Measurements from ENCODE around the gene GUCY2F.

Gene GUCY2F

GRCh38 chrX:109398833-109399232, 83.1 kb downstream of the GUCY2F start:
- DNase-seq (ENCODE audit: low read depth in 2 of 2) = peak in 1 of 2 donors; percentile 2
- H3K4me3 ChIP-seq (replicated peaks in 1 of 2; ENCODE audit: low read depth in 2 of 2, low read length in 2 of 2) = no peak overlapping the region
- TF ChIP-seq CTCF (IDR thresholded peaks at IDR 0.05; ENCODE audit: low read depth, low read length) = no peak

GRCh38 chrX:109398061-109398460, 83.8 kb downstream of the GUCY2F start:
- no peak for TF ChIP-seq CTCF (IDR thresholded peaks at IDR 0.05; ENCODE audit: low read depth, low read length)
- DNase-seq (ENCODE audit: low read depth in 2 of 2) = no peak

GRCh38 chrX:109393859-109394258, 88.0 kb downstream of the GUCY2F start:
- peak in 1 of 2 donors; percentile 9 for DNase-seq (ENCODE audit: low read depth in 2 of 2)
- H3K4me3 ChIP-seq (replicated peaks in 1 of 2; ENCODE audit: low read depth in 2 of 2, low read length in 2 of 2) = no peak overlapping the region
- TF ChIP-seq CTCF (IDR thresholded peaks at IDR 0.05; ENCODE audit: low read depth, low read length) = no peak

More at GRCh38 chrX:109398061-109398460, 83.8 kb downstream of the GUCY2F start:
- H3K4me3 ChIP-seq (replicated peaks in 1 of 2; ENCODE audit: low read depth in 2 of 2, low read length in 2 of 2) = no peak overlapping the region

- no peak for DNase-seq (ENCODE audit: low read depth in 2 of 2)
- no peak for TF ChIP-seq CTCF (IDR thresholded peaks at IDR 0.05; ENCODE audit: low read depth, low read length)
- no peak overlapping the region for H3K4me3 ChIP-seq (replicated peaks in 1 of 2; ENCODE audit: low read depth in 2 of 2, low read length in 2 of 2)
Measured at GRCh38 chrX:109392895-109393294, 89.0 kb downstream of the GUCY2F start.

GRCh38 chrX:109390556-109390955, 91.3 kb downstream of the GUCY2F start:
- no peak overlapping the region for H3K4me3 ChIP-seq (replicated peaks in 1 of 2; ENCODE audit: low read depth in 2 of 2, low read length in 2 of 2)
- no peak for DNase-seq (ENCODE audit: low read depth in 2 of 2)
- TF ChIP-seq CTCF (IDR thresholded peaks at IDR 0.05; ENCODE audit: low read depth, low read length) = no peak

GRCh38 chrX:109389917-109390316, 92.0 kb downstream of the GUCY2F start:
- no peak for TF ChIP-seq CTCF (IDR thresholded peaks at IDR 0.05; ENCODE audit: low read depth, low read length)
- DNase-seq (ENCODE audit: low read depth in 2 of 2) = no peak
- no peak overlapping the region for H3K4me3 ChIP-seq (replicated peaks in 1 of 2; ENCODE audit: low read depth in 2 of 2, low read length in 2 of 2)

- peak; percentile 47 to 54 for DNase-seq (ENCODE audit: low read depth in 2 of 2)
- peak; percentile 39 for TF ChIP-seq CTCF (IDR thresholded peaks at IDR 0.05; ENCODE audit: low read depth, low read length)
- no peak overlapping the region for H3K4me3 ChIP-seq (replicated peaks in 1 of 2; ENCODE audit: low read depth in 2 of 2, low read length in 2 of 2)
Measured at GRCh38 chrX:109384699-109385098, 97.2 kb downstream of the GUCY2F start.

Data from cardiac fibroblast (primary cell).